PC-9 (cell line): ENCODE measurements around the gene GPR15LG.

Experiments used
- EZH2 ChIP-seq: fragments of 200-600 bp; sonication (generic); IDR thresholded peaks from 2 replicates; pipeline ENCODE4 v1.8.0; 2017; ENCODE audit warnings: antibody characterized with exemption, low read depth
- TF ChIP-seq, protein P1 (sequence below): fragments of 200-600 bp; sonication (generic); conservative IDR thresholded peaks from 2 replicates; pipeline ENCODE4 v1.6.1; 2017; ENCODE audit warnings: mixed run types, antibody characterized with exemption, mild to moderate bottlenecking, moderate library complexity

DNA sequence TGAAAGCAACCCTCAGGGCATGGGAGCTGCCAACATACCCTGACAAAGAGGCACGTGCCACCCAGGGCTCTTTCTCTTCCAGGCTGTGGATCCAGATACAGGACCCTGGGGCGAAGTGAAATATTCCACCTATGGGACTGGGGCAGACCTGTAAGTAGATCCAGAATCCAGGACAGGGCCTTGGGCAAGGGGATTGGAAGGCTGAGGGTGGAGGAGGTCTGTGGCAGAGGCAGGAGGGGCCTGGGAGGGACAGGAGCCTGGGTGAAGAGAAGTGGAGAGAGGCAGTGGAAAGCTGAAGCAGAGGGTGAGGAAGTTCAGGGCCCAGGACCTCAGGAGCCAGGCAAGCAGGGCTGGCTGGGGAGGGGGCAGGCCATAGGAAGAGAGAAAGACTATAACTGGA, 38.0 kb downstream of the GPR15LG start:
- no peak for TF ChIP-seq EZH2
- TF ChIP-seq, protein P1, sequence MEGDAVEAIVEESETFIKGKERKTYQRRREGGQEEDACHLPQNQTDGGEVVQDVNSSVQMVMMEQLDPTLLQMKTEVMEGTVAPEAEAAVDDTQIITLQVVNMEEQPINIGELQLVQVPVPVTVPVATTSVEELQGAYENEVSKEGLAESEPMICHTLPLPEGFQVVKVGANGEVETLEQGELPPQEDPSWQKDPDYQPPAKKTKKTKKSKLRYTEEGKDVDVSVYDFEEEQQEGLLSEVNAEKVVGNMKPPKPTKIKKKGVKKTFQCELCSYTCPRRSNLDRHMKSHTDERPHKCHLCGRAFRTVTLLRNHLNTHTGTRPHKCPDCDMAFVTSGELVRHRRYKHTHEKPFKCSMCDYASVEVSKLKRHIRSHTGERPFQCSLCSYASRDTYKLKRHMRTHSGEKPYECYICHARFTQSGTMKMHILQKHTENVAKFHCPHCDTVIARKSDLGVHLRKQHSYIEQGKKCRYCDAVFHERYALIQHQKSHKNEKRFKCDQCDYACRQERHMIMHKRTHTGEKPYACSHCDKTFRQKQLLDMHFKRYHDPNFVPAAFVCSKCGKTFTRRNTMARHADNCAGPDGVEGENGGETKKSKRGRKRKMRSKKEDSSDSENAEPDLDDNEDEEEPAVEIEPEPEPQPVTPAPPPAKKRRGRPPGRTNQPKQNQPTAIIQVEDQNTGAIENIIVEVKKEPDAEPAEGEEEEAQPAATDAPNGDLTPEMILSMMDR = no peak
